ENCODE measurements around the gene NECTIN2.
"Not testable (repeated sequence)": the region's sequence is repeated elsewhere in the genome, so short reads cannot be mapped to it uniquely, and the experiment has no call there.

- TF ChIP-seq, protein P1, sequence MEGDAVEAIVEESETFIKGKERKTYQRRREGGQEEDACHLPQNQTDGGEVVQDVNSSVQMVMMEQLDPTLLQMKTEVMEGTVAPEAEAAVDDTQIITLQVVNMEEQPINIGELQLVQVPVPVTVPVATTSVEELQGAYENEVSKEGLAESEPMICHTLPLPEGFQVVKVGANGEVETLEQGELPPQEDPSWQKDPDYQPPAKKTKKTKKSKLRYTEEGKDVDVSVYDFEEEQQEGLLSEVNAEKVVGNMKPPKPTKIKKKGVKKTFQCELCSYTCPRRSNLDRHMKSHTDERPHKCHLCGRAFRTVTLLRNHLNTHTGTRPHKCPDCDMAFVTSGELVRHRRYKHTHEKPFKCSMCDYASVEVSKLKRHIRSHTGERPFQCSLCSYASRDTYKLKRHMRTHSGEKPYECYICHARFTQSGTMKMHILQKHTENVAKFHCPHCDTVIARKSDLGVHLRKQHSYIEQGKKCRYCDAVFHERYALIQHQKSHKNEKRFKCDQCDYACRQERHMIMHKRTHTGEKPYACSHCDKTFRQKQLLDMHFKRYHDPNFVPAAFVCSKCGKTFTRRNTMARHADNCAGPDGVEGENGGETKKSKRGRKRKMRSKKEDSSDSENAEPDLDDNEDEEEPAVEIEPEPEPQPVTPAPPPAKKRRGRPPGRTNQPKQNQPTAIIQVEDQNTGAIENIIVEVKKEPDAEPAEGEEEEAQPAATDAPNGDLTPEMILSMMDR (IDR thresholded peaks at IDR 0.05) = not testable (repeated sequence)
- not testable (repeated sequence) for TF ChIP-seq POLR2A (IDR thresholded peaks at IDR 0.05)
Measured at GRCh38 chr19:44861576-44861975, 15.5 kb downstream of the NECTIN2 start.
